ENCODE data around the gene ADAMTSL2. TPM values are rescaled to one million over a fixed set of nuclear protein-coding genes. Genes with fewer than 3 reads are reported as not detected.

The ADAMTSL2 gene
- total and polyA plus RNA-seq, 4 donors: 1.8 to 18.2 (median 7.7) TPM

DNA sequence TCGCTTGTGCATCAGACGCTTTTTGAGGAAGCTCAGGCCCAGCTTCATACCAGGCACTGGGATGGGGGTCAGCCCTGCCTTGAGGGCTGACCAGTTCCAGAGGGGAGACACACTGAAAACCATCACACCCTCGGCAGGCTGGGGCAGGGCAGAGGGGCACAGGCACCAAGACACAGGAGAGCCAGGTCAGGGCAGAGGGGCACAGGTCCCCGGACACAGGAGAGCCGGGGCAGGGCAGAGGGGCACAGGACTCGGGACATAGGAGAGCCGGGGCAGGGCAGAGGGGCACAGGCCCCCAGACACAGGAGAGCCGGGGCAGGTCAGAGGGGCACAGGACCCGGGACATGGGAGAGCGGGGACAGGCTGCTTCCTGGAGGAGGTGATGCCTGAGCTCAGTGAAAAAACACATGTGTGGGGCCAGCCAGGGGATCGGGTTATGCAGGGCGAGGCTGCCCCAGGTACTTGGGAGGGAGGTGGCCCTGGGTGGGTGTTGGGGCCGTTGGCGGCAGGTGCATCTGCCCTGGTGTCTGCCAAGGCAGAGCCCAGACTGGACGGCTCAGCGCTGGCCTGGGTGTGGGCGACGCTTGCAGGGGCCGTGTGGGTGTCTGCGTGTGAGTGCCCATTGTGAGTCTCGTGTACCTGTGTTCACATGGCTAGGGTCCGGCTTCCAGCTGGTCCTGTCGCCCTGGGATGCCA, 40.5 kb upstream of the ADAMTSL2 start:
- peaks cover 3 to 13% (median 7%) of the 10 kb centered on the region in 4 donors for H3K4me1 ChIP-seq (ENCODE audit: control insufficient read depth in 4 of 4, insufficient read depth in 4 of 4, low read length in 3 of 4)
- H3K9me3 ChIP-seq (ENCODE audit: control insufficient read depth in 4 of 4, low read length in 3 of 4): no peaks in the 10 kb centered on the region
- no peaks in the 10 kb centered on the region for H3K27me3 ChIP-seq (ENCODE audit: control insufficient read depth in 4 of 4, insufficient read depth in 4 of 4, low read length in 3 of 4)
- DNase-seq (ENCODE audit: low spot score): no peak
- TF ChIP-seq YY1 (IDR thresholded peaks at IDR 0.05) (no peak), FOXA1 (IDR thresholded peaks at IDR 0.05) (no peak), SP1 (IDR thresholded peaks at IDR 0.05) (no peak), TAF1 (conservative IDR thresholded peaks at IDR 0.05) (no peak), JUND (IDR thresholded peaks at IDR 0.05) (no peak), FOXA2 (IDR thresholded peaks at IDR 0.05) (no peak), EGR1 (IDR thresholded peaks at IDR 0.05; ENCODE audit: low read depth in 2 of 2) (no peak), RAD21 (IDR thresholded peaks at IDR 0.05) (no peak)
- TF ChIP-seq, protein P1, sequence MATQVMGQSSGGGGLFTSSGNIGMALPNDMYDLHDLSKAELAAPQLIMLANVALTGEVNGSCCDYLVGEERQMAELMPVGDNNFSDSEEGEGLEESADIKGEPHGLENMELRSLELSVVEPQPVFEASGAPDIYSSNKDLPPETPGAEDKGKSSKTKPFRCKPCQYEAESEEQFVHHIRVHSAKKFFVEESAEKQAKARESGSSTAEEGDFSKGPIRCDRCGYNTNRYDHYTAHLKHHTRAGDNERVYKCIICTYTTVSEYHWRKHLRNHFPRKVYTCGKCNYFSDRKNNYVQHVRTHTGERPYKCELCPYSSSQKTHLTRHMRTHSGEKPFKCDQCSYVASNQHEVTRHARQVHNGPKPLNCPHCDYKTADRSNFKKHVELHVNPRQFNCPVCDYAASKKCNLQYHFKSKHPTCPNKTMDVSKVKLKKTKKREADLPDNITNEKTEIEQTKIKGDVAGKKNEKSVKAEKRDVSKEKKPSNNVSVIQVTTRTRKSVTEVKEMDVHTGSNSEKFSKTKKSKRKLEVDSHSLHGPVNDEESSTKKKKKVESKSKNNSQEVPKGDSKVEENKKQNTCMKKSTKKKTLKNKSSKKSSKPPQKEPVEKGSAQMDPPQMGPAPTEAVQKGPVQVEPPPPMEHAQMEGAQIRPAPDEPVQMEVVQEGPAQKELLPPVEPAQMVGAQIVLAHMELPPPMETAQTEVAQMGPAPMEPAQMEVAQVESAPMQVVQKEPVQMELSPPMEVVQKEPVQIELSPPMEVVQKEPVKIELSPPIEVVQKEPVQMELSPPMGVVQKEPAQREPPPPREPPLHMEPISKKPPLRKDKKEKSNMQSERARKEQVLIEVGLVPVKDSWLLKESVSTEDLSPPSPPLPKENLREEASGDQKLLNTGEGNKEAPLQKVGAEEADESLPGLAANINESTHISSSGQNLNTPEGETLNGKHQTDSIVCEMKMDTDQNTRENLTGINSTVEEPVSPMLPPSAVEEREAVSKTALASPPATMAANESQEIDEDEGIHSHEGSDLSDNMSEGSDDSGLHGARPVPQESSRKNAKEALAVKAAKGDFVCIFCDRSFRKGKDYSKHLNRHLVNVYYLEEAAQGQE (IDR thresholded peaks at IDR 0.05): no peak
- no peak overlapping the region for H3K4me3 ChIP-seq (ENCODE audit: low read depth in 1 of 3, low read length in 3 of 3)
- H3K9ac ChIP-seq (ENCODE audit: low read depth in 1 of 2, low read length in 2 of 2): no peak overlapping the region
- H3K36me3 ChIP-seq (ENCODE audit: control insufficient read depth in 4 of 4, insufficient read depth in 3 of 4, low read depth in 1 of 4, low read length in 3 of 4): no peaks in the 10 kb centered on the region
- 90% methylated on average over 23 of the region's 23 CpGs for WGBS
- no peak overlapping the region for H3K27ac ChIP-seq (ENCODE audit: low read depth in 1 of 2, low read length in 2 of 2)

DNA sequence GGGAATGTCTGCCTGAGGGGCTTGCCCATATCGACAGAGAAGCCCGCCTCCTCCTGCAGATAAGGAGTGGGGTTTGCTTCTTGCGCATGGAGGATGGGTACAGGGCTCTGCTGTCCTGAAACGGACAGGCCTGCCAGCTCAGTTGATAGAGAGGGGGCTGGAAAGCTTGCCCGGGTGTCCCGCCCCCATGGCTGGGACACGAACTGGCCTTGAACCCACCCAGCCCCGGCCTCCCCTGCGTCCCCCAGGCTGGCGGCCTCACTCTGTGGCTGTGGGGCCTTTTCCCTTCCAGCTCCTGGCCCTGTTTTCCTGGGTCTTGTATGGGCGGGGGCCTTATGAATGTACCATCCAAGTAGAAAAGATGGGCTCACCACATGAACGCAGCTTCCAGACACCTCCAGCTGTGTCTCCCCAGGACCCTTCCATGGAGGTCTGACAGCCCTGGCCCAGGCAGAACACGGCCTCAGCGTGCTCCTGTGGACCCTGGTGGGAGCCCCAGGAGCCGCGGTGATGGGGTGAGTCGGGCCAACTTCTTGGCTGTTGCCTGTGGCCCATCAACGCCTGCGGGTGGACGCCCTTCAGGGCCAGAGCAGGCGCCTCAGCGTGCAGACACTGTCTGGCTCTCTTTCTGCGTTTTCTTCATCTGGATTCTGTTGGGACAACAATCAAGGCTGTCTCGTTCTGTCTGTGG, 39.7 kb upstream of the ADAMTSL2 start:
- no peak overlapping the region for H3K27ac ChIP-seq (ENCODE audit: low read depth in 1 of 2, low read length in 2 of 2)
- DNase-seq (ENCODE audit: low spot score): no peak
- no peak overlapping the region for H3K9ac ChIP-seq (ENCODE audit: low read depth in 1 of 2, low read length in 2 of 2)
- WGBS: 87% methylated on average over 24 of the region's 24 CpGs
- H3K4me1 ChIP-seq (ENCODE audit: control insufficient read depth in 4 of 4, insufficient read depth in 4 of 4, low read length in 3 of 4): peaks cover 3 to 21% (median 11%) of the 10 kb centered on the region in 4 donors
- H3K36me3 ChIP-seq (ENCODE audit: control insufficient read depth in 4 of 4, insufficient read depth in 3 of 4, low read depth in 1 of 4, low read length in 3 of 4): no peaks in the 10 kb centered on the region
- H3K4me3 ChIP-seq (ENCODE audit: low read depth in 1 of 3, low read length in 3 of 3): no peak overlapping the region
- H3K9me3 ChIP-seq (ENCODE audit: control insufficient read depth in 4 of 4, low read length in 3 of 4): no peaks in the 10 kb centered on the region
- no peaks in the 10 kb centered on the region for H3K27me3 ChIP-seq (ENCODE audit: control insufficient read depth in 4 of 4, insufficient read depth in 4 of 4, low read length in 3 of 4)
- TF ChIP-seq FOXA2 (IDR thresholded peaks at IDR 0.05) (no peak), FOXA1 (IDR thresholded peaks at IDR 0.05) (no peak), HNF4A (conservative IDR thresholded peaks at IDR 0.05) (no peak), RAD21 (IDR thresholded peaks at IDR 0.05) (no peak)
- TF ChIP-seq, protein P2, sequence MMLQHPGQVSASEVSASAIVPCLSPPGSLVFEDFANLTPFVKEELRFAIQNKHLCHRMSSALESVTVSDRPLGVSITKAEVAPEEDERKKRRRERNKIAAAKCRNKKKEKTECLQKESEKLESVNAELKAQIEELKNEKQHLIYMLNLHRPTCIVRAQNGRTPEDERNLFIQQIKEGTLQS (IDR thresholded peaks at IDR 0.05): no peak
